ENCODE results near the gene SEC22A. TPM values are rescaled to one million over a fixed set of nuclear protein-coding genes. Genes with fewer than 3 reads are reported as not detected.

SEC22A gene
- total and polyA plus RNA-seq, 7 donors: 5.8 to 47.2 (median 17.8) TPM

GRCh38 chr3:123299581-123299980 lies 97.8 kb downstream of the SEC22A start:
- H3K36me3 ChIP-seq: peaks cover 41 to 98% (median 50%) of the 10 kb centered on the region in 4 donors
- 66 to 82% methylated on average over 8 of the region's 8 CpGs for WGBS, 2 donors
- H3K27ac ChIP-seq: peak overlapping the region in 1 of 4 donors; percentile 14
- no peaks in the 10 kb centered on the region for H3K4me1 ChIP-seq
- no peaks in the 10 kb centered on the region for H3K27me3 ChIP-seq
- no peak overlapping the region for H3K4me3 ChIP-seq
- no peaks in the 10 kb centered on the region for H3K9me3 ChIP-seq
- peak; percentile 54 for DNase-seq
- no peak for TF ChIP-seq CTCF (IDR thresholded peaks at IDR 0.05)
- TF ChIP-seq POLR2A (IDR thresholded peaks at IDR 0.05): no peak
- no peak for TF ChIP-seq EP300 (IDR thresholded peaks at IDR 0.05)
- TF ChIP-seq POLR2AphosphoS5 (IDR thresholded peaks at IDR 0.05): no peak
- intact Hi-C loops (cut with DNase I): no loop called here

- Histone ChIP-seq H3K36me3 (peaks cover 41 to 98% (median 50%) of the 10 kb centered on the region in 4 donors), H3K4me1 (no peaks in the 10 kb centered on the region), H3K27me3 (no peaks in the 10 kb centered on the region), H3K27ac (no peak overlapping the region), H3K9me3 (no peaks in the 10 kb centered on the region), H3K4me3 (no peak overlapping the region)
- no peak for DNase-seq
- TF ChIP-seq POLR2A (IDR thresholded peaks at IDR 0.05) (no peak), CTCF (IDR thresholded peaks at IDR 0.05) (no peak), POLR2AphosphoS5 (IDR thresholded peaks at IDR 0.05) (no peak), EP300 (IDR thresholded peaks at IDR 0.05) (no peak)
- intact Hi-C loops (cut with DNase I): no loop called here
- 95 to 97% methylated on average over 16 of the region's 16 CpGs for WGBS, 2 donors
Measured at GRCh38 chr3:123300056-123300455, 98.3 kb downstream of the SEC22A start.

GRCh38 chr3:123300583-123300982 lies 98.8 kb downstream of the SEC22A start:
- Histone ChIP-seq H3K27ac (no peak overlapping the region), H3K27me3 (no peaks in the 10 kb centered on the region), H3K36me3 (peaks cover 41 to 98% (median 53%) of the 10 kb centered on the region in 4 donors), H3K4me3 (no peak overlapping the region), H3K4me1 (no peaks in the 10 kb centered on the region), H3K9me3 (no peaks in the 10 kb centered on the region)
- DNase-seq: no peak
- TF ChIP-seq CTCF (IDR thresholded peaks at IDR 0.05) (no peak), POLR2A (IDR thresholded peaks at IDR 0.05) (no peak), POLR2AphosphoS5 (IDR thresholded peaks at IDR 0.05) (no peak), EP300 (IDR thresholded peaks at IDR 0.05) (no peak)
- WGBS, 2 donors: 84 to 92% methylated on average over 8 of the region's 8 CpGs
- intact Hi-C loops (cut with DNase I): no loop called here

GRCh38 chr3:123301331-123302184 lies 99.8 kb downstream of the SEC22A start:
- 66 to 81% methylated on average over 4 of the region's 4 CpGs for WGBS, 2 donors
- no peaks in the 10 kb centered on the region for H3K27me3 ChIP-seq
- TF ChIP-seq EP300 (IDR thresholded peaks at IDR 0.05): no peak
- no peak for TF ChIP-seq CTCF (IDR thresholded peaks at IDR 0.05)
- TF ChIP-seq POLR2A (IDR thresholded peaks at IDR 0.05): no peak
- TF ChIP-seq POLR2AphosphoS5 (IDR thresholded peaks at IDR 0.05): no peak
- H3K4me3 ChIP-seq: no peak overlapping the region
- H3K4me1 ChIP-seq: no peaks in the 10 kb centered on the region
- H3K27ac ChIP-seq: no peak overlapping the region
- H3K9me3 ChIP-seq: no peaks in the 10 kb centered on the region
- no peak for DNase-seq
- H3K36me3 ChIP-seq: peaks cover 41 to 95% (median 55%) of the 10 kb centered on the region in 4 donors
- intact Hi-C loops (cut with DNase I): no loop called here
